ENCODE measurements around the gene CDC42BPA. TPM values are rescaled to one million over a fixed set of nuclear protein-coding genes. Genes with fewer than 3 reads are reported as not detected.

CDC42BPA gene
- total RNA-seq, 1 donor from 2014 or later: 42.7 TPM

GRCh38 chr1:227299688-227300087, 18.6 kb downstream of the CDC42BPA start:
- no peak overlapping the region for H3K4me3 ChIP-seq
- no peak overlapping the region for H3K27ac ChIP-seq
- peaks cover 17% of the 10 kb centered on the region for H3K4me1 ChIP-seq
- TF ChIP-seq CTCF (IDR thresholded peaks at IDR 0.05): no peak
- no peak for TF ChIP-seq POLR2A (IDR thresholded peaks at IDR 0.05)
- no peak for TF ChIP-seq POLR2AphosphoS5 (IDR thresholded peaks at IDR 0.05; ENCODE audit: insufficient read depth in 1 of 2, low read depth in 1 of 2)
- no peak for DNase-seq (ENCODE audit: extremely low spot score in 2 of 2)
- no peaks in the 10 kb centered on the region for H3K36me3 ChIP-seq
- no peaks in the 10 kb centered on the region for H3K9me3 ChIP-seq
- no peaks in the 10 kb centered on the region for H3K27me3 ChIP-seq
- intact Hi-C loops (cut with DNase I): no loop called here

GRCh38 chr1:227299241-227299627, 19.1 kb downstream of the CDC42BPA start:
- Histone ChIP-seq H3K4me1 (peaks cover 17% of the 10 kb centered on the region), H3K4me3 (no peak overlapping the region), H3K27ac (no peak overlapping the region), H3K27me3 (no peaks in the 10 kb centered on the region), H3K9me3 (no peaks in the 10 kb centered on the region), H3K36me3 (no peaks in the 10 kb centered on the region)
- no peak for DNase-seq (ENCODE audit: extremely low spot score in 2 of 2)
- TF ChIP-seq CTCF (IDR thresholded peaks at IDR 0.05): no peak
- no peak for TF ChIP-seq POLR2A (IDR thresholded peaks at IDR 0.05)
- no peak for TF ChIP-seq POLR2AphosphoS5 (IDR thresholded peaks at IDR 0.05; ENCODE audit: insufficient read depth in 1 of 2, low read depth in 1 of 2)
- intact Hi-C loops (cut with DNase I): no loop called here

GRCh38 chr1:227298512-227299240, 19.6 kb downstream of the CDC42BPA start:
- TF ChIP-seq CTCF (IDR thresholded peaks at IDR 0.05): no peak
- no peak for TF ChIP-seq POLR2AphosphoS5 (IDR thresholded peaks at IDR 0.05; ENCODE audit: insufficient read depth in 1 of 2, low read depth in 1 of 2)
- no peak for TF ChIP-seq POLR2A (IDR thresholded peaks at IDR 0.05)
- Histone ChIP-seq H3K9me3 (no peaks in the 10 kb centered on the region), H3K27ac (no peak overlapping the region), H3K4me1 (peaks cover 17% of the 10 kb centered on the region), H3K27me3 (no peaks in the 10 kb centered on the region), H3K36me3 (no peaks in the 10 kb centered on the region), H3K4me3 (no peak overlapping the region)
- DNase-seq (ENCODE audit: extremely low spot score in 2 of 2): no peak
- intact Hi-C loops (cut with DNase I): no loop called here

GRCh38 chr1:227297073-227297793, 21.1 kb downstream of the CDC42BPA start:
- intact Hi-C loops (cut with DNase I): no loop called here
- TF ChIP-seq POLR2AphosphoS5 (IDR thresholded peaks at IDR 0.05; ENCODE audit: insufficient read depth in 1 of 2, low read depth in 1 of 2) (no peak), CTCF (IDR thresholded peaks at IDR 0.05) (no peak), POLR2A (IDR thresholded peaks at IDR 0.05) (no peak)
- H3K27ac ChIP-seq: no peak overlapping the region
- H3K4me3 ChIP-seq: no peak overlapping the region
- H3K4me1 ChIP-seq: peaks cover 17% of the 10 kb centered on the region
- no peak for DNase-seq (ENCODE audit: extremely low spot score in 2 of 2)
- no peaks in the 10 kb centered on the region for H3K36me3 ChIP-seq
- H3K9me3 ChIP-seq: no peaks in the 10 kb centered on the region
- no peaks in the 10 kb centered on the region for H3K27me3 ChIP-seq

DNA sequence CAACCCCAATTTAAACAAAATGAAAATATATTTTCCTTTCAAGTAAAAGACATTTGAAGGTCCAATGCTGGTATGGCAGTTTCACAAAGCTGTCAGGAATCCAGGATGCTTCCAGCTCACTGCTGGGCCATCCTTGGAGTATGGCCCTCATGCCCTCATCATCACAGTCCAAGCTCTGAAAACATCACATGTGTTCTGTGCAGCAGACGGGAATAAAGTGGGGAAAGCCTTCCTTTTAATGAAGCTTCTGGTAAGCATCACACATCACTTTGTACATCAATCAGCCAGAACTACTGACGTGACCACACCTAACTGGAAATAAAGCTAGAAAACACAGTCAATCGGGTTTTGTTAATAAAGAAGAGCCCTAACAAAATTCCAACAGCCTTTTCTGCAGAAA, 22.7 kb downstream of the CDC42BPA start:
- peaks cover 17% of the 10 kb centered on the region for H3K4me1 ChIP-seq
- DNase-seq (ENCODE audit: extremely low spot score in 2 of 2): no peak
- H3K36me3 ChIP-seq: no peaks in the 10 kb centered on the region
- intact Hi-C loops (cut with DNase I): no loop called here
- TF ChIP-seq POLR2AphosphoS5 (IDR thresholded peaks at IDR 0.05; ENCODE audit: insufficient read depth in 1 of 2, low read depth in 1 of 2): no peak
- TF ChIP-seq POLR2A (IDR thresholded peaks at IDR 0.05): no peak
- TF ChIP-seq CTCF (IDR thresholded peaks at IDR 0.05): no peak
- no peaks in the 10 kb centered on the region for H3K27me3 ChIP-seq
- H3K27ac ChIP-seq: no peak overlapping the region
- no peak overlapping the region for H3K4me3 ChIP-seq
- no peaks in the 10 kb centered on the region for H3K9me3 ChIP-seq
